Hair follicular keratinocyte (primary cell): Measurements from ENCODE around the gene ZNF793. TPM values are rescaled to one million over a fixed set of nuclear protein-coding genes. Genes with fewer than 3 reads are reported as not detected.

Experiments used
- total RNA-seq: library from RNA; depleted of rRNA; stranded (reverse); fragments of >200 nt; gene quantifications from 2 replicates; pipeline ENCODE4 v1.2.3, GENCODE V29; 2015

ZNF793 gene
- 1.2 and 1.9 TPM in 2 replicates for total RNA-seq

GRCh38 chr19:37506387-37507166 lies at the start of gene ZNF793:
ZNF793 (plus strand) TSS chr19:37506939; CDS start chr19:37523440, 16,501 bp downstream.

DNA sequence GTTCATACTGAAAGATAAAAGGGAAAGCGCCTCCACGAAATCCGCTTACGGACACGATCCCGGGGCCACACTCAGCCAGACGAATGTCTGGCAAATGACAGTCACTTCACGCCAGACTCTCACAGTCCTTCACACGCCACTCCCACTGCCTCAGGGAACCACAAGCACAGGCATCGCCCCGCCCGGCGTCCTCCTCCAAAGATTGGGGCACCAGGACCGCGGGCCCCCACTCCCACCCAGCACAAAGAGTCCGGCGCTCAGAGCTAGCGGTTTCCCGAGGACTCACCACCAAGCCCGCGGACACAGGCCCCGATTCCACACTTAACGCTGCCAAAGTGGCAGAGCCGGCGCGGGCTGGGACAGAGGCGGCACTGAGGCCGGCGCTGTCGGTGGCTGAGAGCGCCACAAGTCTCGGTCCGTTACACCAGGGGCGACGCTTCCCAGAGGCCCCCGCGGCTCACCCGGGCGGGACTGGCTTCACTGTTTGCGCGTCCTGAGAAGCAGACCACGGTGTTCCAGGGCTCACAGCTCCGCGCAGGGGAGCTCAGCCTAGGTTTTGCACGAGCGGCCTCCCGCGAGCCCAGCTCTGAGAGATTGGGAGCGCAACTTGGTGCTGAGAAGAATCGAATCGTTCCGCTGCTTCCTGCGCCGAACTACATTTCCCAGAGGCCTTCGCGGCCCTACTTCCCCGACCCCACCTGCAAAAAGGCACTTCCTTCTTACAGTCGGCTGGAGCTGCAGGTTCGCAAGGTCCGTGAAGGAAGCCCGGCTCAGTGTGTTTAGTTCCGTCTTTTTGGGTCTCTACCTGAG lies 39.7 kb upstream of the ZNF793 start, which contains the start of gene ZNF569:
TSS of gene ZNF569 (minus strand) at position 647 of the 810 bp plus-strand sequence. CDS start 22,523 bp downstream, outside the sequence.

DNA sequence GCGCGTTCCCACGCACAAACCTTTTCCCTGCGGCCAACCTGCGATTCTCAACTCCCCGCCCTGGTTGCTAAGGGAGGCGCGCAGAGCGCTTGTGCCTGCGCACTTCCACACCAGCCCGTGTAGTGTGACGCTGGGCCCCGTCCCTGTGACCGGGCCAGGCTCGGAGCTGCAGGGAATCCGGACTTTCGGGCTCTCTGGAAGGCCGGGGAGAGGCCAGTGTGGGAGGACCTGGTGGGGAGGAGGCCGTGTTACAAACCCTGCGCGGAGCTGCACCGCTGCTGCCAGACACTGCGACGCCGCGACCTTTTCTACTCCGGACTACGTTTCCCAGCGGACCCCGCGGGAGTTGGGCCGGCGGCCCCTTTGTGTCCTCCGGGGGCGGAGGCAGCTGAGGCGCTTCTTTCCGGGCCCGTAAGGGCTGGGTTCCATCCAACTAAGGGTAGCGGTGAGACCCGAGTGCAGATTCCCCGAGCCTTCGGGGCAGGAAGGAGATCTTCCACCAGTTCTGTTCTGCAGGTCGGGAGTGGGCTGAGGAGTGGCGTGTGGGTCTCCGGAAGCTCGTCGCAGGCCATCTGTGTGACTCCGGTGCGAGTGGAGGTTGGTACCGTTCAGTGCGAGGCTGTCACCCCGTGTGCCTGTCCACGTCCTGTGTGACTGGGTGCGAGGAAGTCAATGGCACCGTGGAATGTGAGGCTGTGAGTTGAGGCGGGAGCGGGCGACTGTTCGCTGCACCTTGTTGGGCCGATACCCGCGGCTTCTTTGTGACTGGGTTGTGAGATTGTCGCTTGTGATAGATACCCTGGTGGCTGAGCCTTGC lies 37.6 kb upstream of the ZNF793 start, which contains the start of gene ZNF570:
TSS of gene ZNF570 (plus strand) at position 396 of the 817 bp plus-strand sequence. CDS start 999 bp downstream, outside the sequence.

Other genes with a start within 250 kb of the ZNF793 start
- gene ZNF527, start 135.8 kb upstream of the ZNF793 start, total RNA-seq: 1.2 and 1.6 TPM in 2 replicates
- gene ZNF569, start 39.5 kb upstream of the ZNF793 start, total RNA-seq: 2.4 and 4.8 TPM in 2 replicates
- gene ZNF570, start 37.6 kb upstream of the ZNF793 start, total RNA-seq: 2.8 and 5.2 TPM in 2 replicates
- 0.95 and 1.8 TPM in 2 replicates for gene ZNF571, start 87.9 kb downstream of the ZNF793 start, total RNA-seq
- 0.08 TPM in 1 of 2 replicates, not detected in the other for gene ZNF540, start 87.9 kb downstream of the ZNF793 start, total RNA-seq
- gene ZFP30, start 148.5 kb downstream of the ZNF793 start, total RNA-seq: 4.9 and 7.2 TPM in 2 replicates
- 1.9 and 6.1 TPM in 2 replicates for gene ZNF607, start 212.8 kb downstream of the ZNF793 start, total RNA-seq